ENCODE measurements around the gene MED12L.

The MED12L gene

GRCh38 chr3:151319628-151320027, 234.2 kb downstream of the MED12L start:
- no peak for DNase-seq (ENCODE audit: low read depth)

DNA sequence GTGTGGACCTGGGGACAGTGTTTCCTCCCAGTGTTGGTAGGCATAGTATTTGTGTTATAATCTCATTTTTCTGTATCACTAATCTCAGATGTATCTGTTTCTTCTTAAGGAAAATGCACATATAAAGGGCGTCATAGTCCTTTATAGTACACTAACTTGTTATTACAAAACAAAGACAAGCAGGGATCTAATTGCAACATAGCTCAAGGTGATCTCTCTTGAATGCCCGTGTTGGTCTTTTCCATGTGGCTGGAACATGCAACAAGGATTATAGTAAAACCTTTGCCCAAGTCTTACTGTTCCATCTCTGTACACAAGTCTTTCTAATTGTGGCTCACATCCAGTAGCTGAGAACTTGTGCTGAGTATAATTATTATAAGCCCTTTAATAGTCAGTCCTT, 234.7 kb downstream of the MED12L start:
- DNase-seq (ENCODE audit: low read depth) = no peak

DNA sequence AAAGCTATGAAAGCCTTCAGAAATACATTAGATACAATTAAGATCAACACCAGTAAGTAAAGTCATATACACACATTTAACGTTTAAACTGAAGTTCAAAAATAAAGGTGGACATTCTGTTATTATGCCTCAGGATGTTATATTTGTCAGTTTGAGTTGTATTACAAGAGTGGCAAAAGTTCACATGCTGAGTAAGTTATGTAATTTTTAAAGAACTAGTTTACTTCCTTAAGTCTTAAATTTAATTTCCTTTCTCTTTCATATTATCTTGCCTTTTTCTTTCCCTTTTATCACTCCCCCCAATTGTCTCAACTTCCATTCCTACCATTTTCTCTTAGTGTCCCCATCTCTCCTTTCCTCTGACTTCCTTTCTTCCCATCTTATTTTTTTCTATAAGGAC, 236.1 kb downstream of the MED12L start:
- DNase-seq (ENCODE audit: low read depth) = no peak

DNA sequence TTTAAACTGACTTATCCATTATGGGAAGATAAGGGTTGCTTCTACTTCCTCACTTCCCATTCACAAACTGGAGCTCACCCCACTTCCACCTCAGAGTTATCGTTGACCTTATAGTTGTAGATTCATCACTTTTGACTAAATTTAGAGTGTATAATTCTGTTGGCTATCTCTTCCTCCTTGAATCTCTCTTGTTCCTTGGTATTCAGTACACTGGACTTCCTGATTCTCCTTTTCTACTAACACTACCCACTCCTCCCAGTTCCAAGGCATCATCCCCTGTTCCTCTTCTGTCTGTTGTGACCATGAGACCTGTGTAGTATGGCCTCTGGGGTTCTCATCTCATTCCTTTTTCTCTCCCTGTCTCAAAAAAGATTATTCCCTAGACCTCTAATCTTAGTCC, 237.0 kb downstream of the MED12L start:
- DNase-seq (ENCODE audit: low read depth) = no peak

DNA sequence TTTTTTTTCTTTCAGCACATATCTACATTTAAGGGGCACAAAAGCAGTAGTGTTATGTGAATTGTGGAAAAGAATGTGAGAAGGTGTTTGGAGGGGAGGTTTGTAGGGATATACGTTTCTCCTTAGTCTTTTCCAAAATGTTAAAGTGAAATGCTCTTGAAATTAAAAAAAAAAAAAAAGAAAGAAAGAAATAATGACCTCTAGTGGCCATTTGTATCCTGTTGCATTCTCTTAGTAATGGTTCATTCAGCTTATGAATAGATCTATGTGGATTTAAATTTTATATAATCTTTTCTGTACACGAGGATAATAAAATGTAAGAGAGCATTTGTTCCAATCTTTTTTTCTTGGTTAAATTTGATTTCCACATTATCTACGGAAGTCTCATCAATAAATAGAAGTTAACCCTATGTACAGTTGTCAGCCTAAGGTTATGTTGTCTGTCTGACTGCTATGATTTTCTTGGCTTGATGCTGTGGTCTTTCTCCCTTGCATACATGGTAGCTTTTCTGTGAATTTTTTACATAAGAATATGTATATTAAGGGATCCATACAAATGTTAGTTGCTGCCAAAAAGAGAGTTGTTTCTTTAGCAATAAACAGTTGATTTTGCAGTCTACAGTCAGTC, 242.2 kb downstream of the MED12L start:
- no peak for DNase-seq (ENCODE audit: low read depth)

DNA sequence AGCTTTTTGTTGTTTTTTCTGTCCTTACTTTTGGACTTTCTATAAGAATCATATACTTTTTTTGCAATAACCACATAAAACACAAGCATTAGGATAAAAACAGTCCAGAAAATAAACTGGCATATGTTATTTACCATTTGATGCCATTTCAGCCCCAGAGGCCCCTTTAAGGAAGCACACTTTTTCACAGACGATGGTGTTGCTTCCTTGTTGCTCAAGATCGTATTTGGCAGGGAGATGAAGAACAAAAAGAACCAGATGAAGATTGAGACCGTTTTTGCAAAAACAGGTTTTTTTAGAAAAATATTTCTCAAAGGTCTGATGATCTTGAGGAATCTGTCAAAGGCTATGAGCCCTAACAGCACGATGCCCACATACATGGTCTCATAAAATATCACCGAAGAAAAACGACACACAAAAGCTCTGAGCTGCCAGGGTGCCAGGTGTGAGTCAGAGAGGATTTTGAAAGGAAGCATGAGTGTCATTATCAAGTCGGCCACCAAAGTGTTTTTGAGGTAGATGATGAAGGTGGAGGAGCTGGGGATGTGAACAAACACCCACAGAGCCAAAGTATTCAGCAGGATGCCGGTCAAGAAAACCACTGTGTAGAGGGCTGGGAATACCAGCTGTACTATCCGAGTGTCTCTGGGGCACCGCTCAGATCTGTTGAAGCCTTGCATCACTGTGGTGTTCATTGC, 243.0 kb downstream of the MED12L start:
- no peak for DNase-seq (ENCODE audit: low read depth)

GRCh38 chr3:151329363-151329762, 243.9 kb downstream of the MED12L start, which contains the start of gene P2RY13:
Gene P2RY13 (minus strand): TSS chr3:151329549. CDS start chr3:151329528, 21 bp downstream.
- DNase-seq (ENCODE audit: low read depth) = no peak

GRCh38 chr3:151330379-151330778, 244.9 kb downstream of the MED12L start:
- no peak for DNase-seq (ENCODE audit: low read depth)

- no peak for DNase-seq (ENCODE audit: low read depth)
Observed at GRCh38 chr3:151330899-151331298, 245.4 kb downstream of the MED12L start.

- no peak for DNase-seq (ENCODE audit: low read depth)
Observed at GRCh38 chr3:151331696-151332095, 246.2 kb downstream of the MED12L start.

DNA sequence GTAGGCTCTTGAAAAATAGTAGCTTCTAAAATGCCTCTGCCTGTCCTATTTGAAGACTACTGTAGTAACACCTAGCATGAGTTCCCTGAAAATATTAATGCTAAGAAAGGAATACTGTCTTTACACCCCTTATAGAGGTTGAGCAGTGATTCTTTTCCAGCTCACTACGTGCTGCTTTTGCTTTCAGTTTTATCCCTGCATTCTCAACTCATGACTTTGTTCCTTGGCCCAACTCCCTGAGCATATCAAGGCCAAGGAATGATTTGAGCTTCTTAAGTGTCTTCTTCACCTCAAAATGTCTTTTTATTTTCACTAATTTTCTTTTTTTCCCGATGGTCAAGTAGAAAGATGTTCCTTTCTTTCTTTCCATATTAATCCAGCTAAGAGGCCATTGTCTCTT, 260.4 kb downstream of the MED12L start:
- DNase-seq (ENCODE audit: low read depth) = peak; percentile 61

GRCh38 chr3:151346292-151346691, 260.8 kb downstream of the MED12L start:
- no peak for DNase-seq (ENCODE audit: low read depth)

- no peak for DNase-seq (ENCODE audit: low read depth)
Observed at GRCh38 chr3:151347432-151347831, 262.0 kb downstream of the MED12L start.

- no peak for DNase-seq (ENCODE audit: low read depth)
Observed at GRCh38 chr3:151350656-151351055, 265.2 kb downstream of the MED12L start.

DNA sequence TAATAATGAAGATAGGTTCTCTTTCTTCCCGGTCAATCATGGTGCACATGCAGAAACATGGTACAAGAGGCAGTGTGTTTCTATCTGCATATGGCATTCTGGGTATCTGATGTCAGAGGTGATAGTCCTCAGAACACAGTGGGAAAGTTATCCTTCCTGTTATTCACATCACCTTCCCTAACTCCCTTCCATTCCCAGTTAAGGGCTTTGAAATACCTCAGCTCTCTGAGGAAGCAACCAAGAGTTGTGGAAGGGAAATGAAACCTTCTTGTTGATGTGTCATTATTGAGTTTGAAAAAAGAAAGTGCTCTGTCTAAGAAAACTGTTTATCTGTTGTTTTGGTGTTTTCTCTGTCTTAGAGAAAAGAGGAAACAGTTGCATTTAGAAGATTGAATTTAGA, 265.8 kb downstream of the MED12L start:
- no peak for DNase-seq (ENCODE audit: low read depth)

DNA sequence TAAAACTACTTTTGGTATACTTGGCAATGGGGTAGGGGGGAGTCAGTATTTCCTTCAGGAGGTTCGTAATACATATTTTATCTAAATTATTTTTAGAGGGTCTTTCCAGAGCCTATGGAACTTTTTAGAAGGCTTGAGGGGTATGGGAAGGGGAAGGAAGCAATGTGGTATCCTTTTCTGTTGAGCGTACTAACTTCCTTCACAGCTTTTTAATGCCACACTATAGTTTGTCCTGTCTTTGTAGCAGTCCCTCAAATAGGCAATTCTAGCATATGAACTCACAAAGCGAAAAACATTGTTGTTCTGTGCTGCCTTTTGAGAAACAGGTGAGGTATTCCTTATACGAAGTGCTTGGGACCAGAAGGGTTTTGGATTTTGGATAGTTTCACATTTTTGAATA, 266.2 kb downstream of the MED12L start:
- DNase-seq (ENCODE audit: low read depth) = no peak

GRCh38 chr3:151356794-151357462, 271.5 kb downstream of the MED12L start:
- no peak for DNase-seq (ENCODE audit: low read depth)

DNA sequence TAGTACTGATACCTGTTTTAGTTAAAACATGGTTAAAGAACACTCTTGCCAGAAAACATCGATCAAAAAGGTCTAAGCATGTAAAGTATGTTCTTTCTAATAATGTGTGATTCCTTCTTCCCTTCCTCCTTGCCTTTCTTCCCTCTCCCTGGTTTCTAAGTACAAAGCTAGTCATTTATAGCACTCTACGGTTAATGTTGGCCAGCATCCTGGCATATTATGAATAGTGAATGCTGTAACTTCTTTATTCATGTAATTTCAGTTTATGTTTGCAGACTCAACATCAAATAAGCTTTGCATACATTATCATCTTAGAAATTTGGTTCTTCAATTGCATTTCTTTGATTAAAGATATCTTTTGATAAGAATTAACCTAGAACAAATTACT, 272.0 kb downstream of the MED12L start:
- no peak for DNase-seq (ENCODE audit: low read depth)

- DNase-seq (ENCODE audit: low read depth) = no peak
Observed at GRCh38 chr3:151362751-151363174, 277.3 kb downstream of the MED12L start.

DNA sequence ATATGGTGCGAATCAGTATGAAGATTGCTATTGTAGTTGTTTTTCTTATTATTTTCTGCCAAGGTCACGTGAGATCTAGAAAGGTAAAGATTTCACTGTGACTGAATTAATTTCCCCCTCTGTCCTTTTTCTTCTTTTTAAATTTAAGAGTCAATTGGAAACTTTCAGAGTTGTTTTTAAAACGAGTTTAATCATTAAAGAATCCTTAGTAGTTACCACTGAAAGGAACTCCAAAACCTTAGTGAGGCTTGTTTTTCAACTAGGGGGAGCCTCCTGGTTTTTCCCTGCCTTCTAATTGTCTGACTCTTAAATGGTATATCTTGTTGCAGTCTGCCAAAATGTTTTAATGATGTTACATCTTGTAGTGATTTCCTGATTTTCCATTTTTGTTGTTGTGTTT, 281.5 kb downstream of the MED12L start:
- DNase-seq (ENCODE audit: low read depth) = no peak

GRCh38 chr3:151367448-151367847, 282.0 kb downstream of the MED12L start:
- no peak for DNase-seq (ENCODE audit: low read depth)

- DNase-seq (ENCODE audit: low read depth) = no peak
Observed at GRCh38 chr3:151371526-151371925, 286.1 kb downstream of the MED12L start.

- DNase-seq (ENCODE audit: low read depth) = no peak
Observed at GRCh38 chr3:151372063-151372820, 286.8 kb downstream of the MED12L start.
